ENCODE results near the gene INPP5E.

INPP5E gene

DNA sequence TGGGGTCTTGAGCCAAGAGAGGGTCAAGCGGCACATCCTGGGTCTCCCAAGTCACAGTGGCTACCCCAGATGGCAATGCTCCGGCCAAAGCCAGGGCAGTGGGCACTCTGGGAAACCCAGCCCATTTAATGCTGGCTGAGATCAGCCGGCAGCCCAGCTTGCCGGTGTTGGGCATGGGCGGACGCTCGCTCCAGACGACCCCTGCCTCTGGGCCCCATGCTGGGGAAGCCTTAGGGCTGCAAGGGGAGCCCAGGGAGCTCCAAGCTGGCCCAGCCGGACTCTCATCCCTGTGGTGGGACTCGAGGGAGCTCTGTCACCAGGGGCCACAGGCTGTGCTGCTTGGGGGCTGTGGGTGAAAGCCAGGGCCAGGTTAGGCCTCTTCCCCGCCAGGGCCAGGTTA is 60.2 kb downstream of the INPP5E start:
- no peaks in the 10 kb centered on the region for H3K27me3 ChIP-seq
- H3K36me3 ChIP-seq = peaks cover 20 to 76% (median 60%) of the 10 kb centered on the region in 3 donors
- intact Hi-C loops (cut with DNase I; ENCODE audit: low total_unique reads) = no loop called here
- no peaks in the 10 kb centered on the region for H3K9me3 ChIP-seq
- DNase-seq = no peak
- H3K4me3 ChIP-seq = no peak overlapping the region
- no peaks in the 10 kb centered on the region for H3K4me1 ChIP-seq
- H3K27ac ChIP-seq = no peak overlapping the region
- no peak for TF ChIP-seq CTCF (IDR thresholded peaks at IDR 0.05)

DNA sequence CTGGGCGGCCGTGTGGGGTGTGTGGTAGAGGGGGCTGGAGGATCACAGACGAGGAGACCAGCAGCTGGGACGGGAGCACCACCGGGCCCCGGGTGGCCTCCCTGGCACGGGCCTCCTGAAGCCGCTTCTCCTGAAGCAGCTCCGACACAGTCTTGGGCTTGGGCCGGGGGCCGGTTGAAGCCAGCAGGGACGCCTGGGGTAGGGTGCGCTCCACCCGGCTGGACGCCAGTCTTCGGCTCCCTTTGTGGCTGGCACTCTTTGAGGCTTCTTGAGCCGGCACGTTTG is 60.7 kb downstream of the INPP5E start:
- H3K4me3 ChIP-seq = no peak overlapping the region
- no peaks in the 10 kb centered on the region for H3K9me3 ChIP-seq
- no peak for TF ChIP-seq CTCF (IDR thresholded peaks at IDR 0.05)
- no peak overlapping the region for H3K27ac ChIP-seq
- no peak for DNase-seq
- peaks cover 0 to 2% (median 0%) of the 10 kb centered on the region in 4 donors for H3K4me1 ChIP-seq
- no peaks in the 10 kb centered on the region for H3K27me3 ChIP-seq
- intact Hi-C loops (cut with DNase I; ENCODE audit: low total_unique reads) = no loop called here
- H3K36me3 ChIP-seq = peaks cover 15 to 71% (median 56%) of the 10 kb centered on the region in 3 donors
